OCI-LY7 (cell line): ENCODE results near the gene SRCIN1. TPM values are rescaled to one million over a fixed set of nuclear protein-coding genes. Genes with fewer than 3 reads are reported as not detected.
"Not testable (repeated sequence)": the region's sequence is repeated elsewhere in the genome, so short reads cannot be mapped to it uniquely, and the experiment has no call there.

ENCODE experiments used
- BruUV-seq: library from RNA; stranded (reverse); fragments of 400-500 nt; replicated peaks from 2 replicates; lab custom pipeline; 2021; lab: Mats Ljungman, UMichigan
- CTCF ChIA-PET: fragments of 300-600 bp; sonication (Branson Sonifier 250); formaldehyde crosslinking; loops from one replicate; lab custom pipeline; 2022; ENCODE audit warnings: antibody characterized with exemption; ENCODE audit not compliant: unreplicated experiment; lab: Charles Lee
- POLR2A ChIA-PET: fragments of 300-600 bp; sonication (Branson Sonifier 250); formaldehyde crosslinking; loops from one replicate; lab custom pipeline; 2022; ENCODE audit warnings: antibody characterized with exemption; lab: Charles Lee
- DNase-seq: peaks from one replicate; pipeline ENCODE4 v3.0.0-alpha.2; 2015; ENCODE audit warnings: low spot score
- H2AFZ ChIP-seq: fragments of 200-600 bp; sonication (generic), shearing (Covaris generic); 2 replicates; pipeline ENCODE4 v1.6.1; 2014; ENCODE audit warnings: mild to moderate bottlenecking, antibody characterized with exemption, low read length, moderate library complexity
- H3K27ac ChIP-seq: fragments of 200-600 bp; sonication (generic); 2 replicates; pipeline ENCODE4 v1.5.1; 2014; ENCODE audit warnings: mixed run types, low read depth, mild to moderate bottlenecking, moderate library complexity, low read length, inconsistent platforms; ENCODE audit not compliant: poor library complexity, severe bottlenecking
- H3K36me3 ChIP-seq: fragments of 200-600 bp; sonication (generic); 2 replicates; pipeline ENCODE4 v1.6.1; 2014; ENCODE audit warnings: mild to moderate bottlenecking, antibody characterized with exemption, low read length, moderate library complexity, mixed read lengths; ENCODE audit not compliant: insufficient read depth
- H3K4me1 ChIP-seq: fragments of 200-600 bp; sonication (generic); 2 replicates; pipeline ENCODE4 v1.5.1; 2014; ENCODE audit warnings: mild to moderate bottlenecking, low read length; ENCODE audit not compliant: insufficient read depth, poor library complexity, severe bottlenecking
- H3K4me2 ChIP-seq: fragments of 200-600 bp; sonication (generic); 2 replicates; pipeline ENCODE4 v1.6.1; 2014; ENCODE audit warnings: mild to moderate bottlenecking, low read length
- H3K4me3 ChIP-seq: fragments of 200-600 bp; sonication (generic); 2 replicates; pipeline ENCODE4 v1.5.1; 2014; ENCODE audit warnings: mild to moderate bottlenecking, low read depth, low read length; ENCODE audit not compliant: poor library complexity, severe bottlenecking
- H3K79me2 ChIP-seq: fragments of 200-600 bp; sonication (generic); 2 replicates; pipeline ENCODE4 v1.6.1; 2016; ENCODE audit warnings: low read depth, mild to moderate bottlenecking, low read length, moderate library complexity, mixed read lengths; ENCODE audit not compliant: insufficient read depth
- H3K9me2 ChIP-seq: fragments of 200-600 bp; sonication (generic); 2 replicates; pipeline ENCODE4 v1.6.1; 2016; ENCODE audit warnings: mild to moderate bottlenecking, low read length, mixed read lengths; ENCODE audit not compliant: insufficient read depth
- H3K9me3 ChIP-seq: fragments of 200-600 bp; sonication (generic); 2 replicates; pipeline ENCODE4 v1.6.1; 2014; ENCODE audit warnings: mild to moderate bottlenecking, mixed run types, low read length, mixed read lengths
- H4K20me1 ChIP-seq: fragments of 200-600 bp; sonication (generic); 2 replicates; pipeline ENCODE4 v1.6.1; 2014; ENCODE audit warnings: mild to moderate bottlenecking, antibody characterized with exemption, low read length, moderate library complexity, mixed read lengths; ENCODE audit not compliant: insufficient read depth
- EZH2phosphoT487 ChIP-seq: fragments of 200-600 bp; sonication (generic); IDR thresholded peaks from 2 replicates; pipeline ENCODE4 v1.6.1; 2018; ENCODE audit warnings: low read depth, borderline replicate concordance, mild to moderate bottlenecking, mixed run types, antibody characterized with exemption, low read length, moderate library complexity, mixed read lengths
- intact Hi-C: fragments of 100-400 bp; cut with micrococcal nuclease; formaldehyde crosslinking; loops from one replicate; pipeline ENCODE4 v1.10.0; 2022; ENCODE audit not compliant: unreplicated experiment
- total RNA-seq, 2 experiments: library from RNA; depleted of rRNA in 1 of 2; stranded (reverse); fragments of >200 nt in 1 of 2; shearing (Covaris generic) in 1 of 2; gene quantifications; 2 replicates each; pipeline ENCODE4 v1.2.3, GENCODE V29; 2014 to 2022
- TF ChIP-seq, protein P1 (sequence below): fragments of 200-600 bp; sonication (generic); conservative IDR thresholded peaks from 2 replicates; pipeline ENCODE4 v1.5.1; 2014; ENCODE audit warnings: mild to moderate bottlenecking, antibody characterized with exemption, low read length, moderate library complexity, mixed read lengths

Gene SRCIN1
- total RNA-seq, 2 experiments from 2014 or later, result 1.5 to 4.6 TPM

DNA sequence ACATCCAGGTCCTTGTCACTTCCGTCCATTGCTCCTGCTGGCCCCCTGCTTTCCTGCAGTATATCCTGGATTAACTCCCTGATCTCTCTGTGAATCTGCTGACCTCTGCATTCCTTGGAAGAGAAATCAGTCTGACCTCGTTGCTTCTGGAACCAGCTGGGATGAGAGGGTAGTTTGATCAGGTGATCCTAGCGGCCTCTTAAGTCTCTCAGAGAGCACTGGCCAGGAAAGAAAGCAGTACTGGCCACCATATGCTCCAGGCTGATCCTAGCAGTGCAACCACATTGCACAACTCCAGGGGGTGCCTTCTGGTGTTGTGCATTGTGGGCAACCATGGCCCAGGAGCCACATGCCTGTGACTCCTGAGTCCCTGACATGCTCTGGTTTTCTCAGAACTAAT, 98.3 kb downstream of the SRCIN1 start:
- TF ChIP-seq, protein P1, sequence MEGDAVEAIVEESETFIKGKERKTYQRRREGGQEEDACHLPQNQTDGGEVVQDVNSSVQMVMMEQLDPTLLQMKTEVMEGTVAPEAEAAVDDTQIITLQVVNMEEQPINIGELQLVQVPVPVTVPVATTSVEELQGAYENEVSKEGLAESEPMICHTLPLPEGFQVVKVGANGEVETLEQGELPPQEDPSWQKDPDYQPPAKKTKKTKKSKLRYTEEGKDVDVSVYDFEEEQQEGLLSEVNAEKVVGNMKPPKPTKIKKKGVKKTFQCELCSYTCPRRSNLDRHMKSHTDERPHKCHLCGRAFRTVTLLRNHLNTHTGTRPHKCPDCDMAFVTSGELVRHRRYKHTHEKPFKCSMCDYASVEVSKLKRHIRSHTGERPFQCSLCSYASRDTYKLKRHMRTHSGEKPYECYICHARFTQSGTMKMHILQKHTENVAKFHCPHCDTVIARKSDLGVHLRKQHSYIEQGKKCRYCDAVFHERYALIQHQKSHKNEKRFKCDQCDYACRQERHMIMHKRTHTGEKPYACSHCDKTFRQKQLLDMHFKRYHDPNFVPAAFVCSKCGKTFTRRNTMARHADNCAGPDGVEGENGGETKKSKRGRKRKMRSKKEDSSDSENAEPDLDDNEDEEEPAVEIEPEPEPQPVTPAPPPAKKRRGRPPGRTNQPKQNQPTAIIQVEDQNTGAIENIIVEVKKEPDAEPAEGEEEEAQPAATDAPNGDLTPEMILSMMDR, result no peak
- TF ChIP-seq EZH2phosphoT487, result no peak
- intact Hi-C loops, result no loop called here
- H3K9me2 ChIP-seq, result no peaks in the 10 kb centered on the region
- CTCF ChIA-PET, result interaction anchor here (0.5 kb wide), 1 partner anchor 34 kb away, joined by 3 read pairs; no protein-coding TSS in a partner anchor
- BruUV-seq, result no TSS peak
- no peaks in the 10 kb centered on the region for H3K79me2 ChIP-seq
- POLR2A ChIA-PET, result no interaction called here
- H3K4me1 ChIP-seq, result no peaks in the 10 kb centered on the region
- DNase-seq, result no peak
- H2AFZ ChIP-seq, result no peak overlapping the region
- H3K9me3 ChIP-seq, result no peaks in the 10 kb centered on the region
- H3K4me2 ChIP-seq, result no peak overlapping the region
- no peaks in the 10 kb centered on the region for H4K20me1 ChIP-seq
- no peak overlapping the region for H3K27ac ChIP-seq
- H3K36me3 ChIP-seq, result no peaks in the 10 kb centered on the region
- no peak overlapping the region for H3K4me3 ChIP-seq

DNA sequence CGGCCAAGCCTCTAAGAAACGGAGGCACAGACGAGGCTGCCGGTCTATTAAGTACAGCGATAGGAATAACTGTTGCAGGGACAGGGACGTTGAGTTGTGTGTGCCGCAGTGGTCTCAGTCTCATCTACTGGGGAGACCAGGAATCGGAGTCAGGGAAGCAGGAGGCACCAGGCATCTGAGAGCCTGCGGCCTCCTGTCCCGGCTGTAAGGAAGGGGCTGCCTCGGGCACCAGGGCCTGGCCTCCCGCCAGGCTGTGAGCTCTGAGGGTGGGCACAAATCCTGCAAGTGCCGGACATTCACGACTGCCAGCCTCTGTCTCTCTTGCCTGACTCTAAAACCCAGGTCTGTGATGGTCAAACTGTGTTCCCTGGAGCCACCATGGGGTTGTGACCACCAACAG, 101.5 kb downstream of the SRCIN1 start:
- no TSS peak for BruUV-seq
- Histone ChIP-seq H3K4me3 (no peak overlapping the region), H2AFZ (no peak overlapping the region), H3K79me2 (no peaks in the 10 kb centered on the region), H3K4me2 (no peak overlapping the region), H3K9me2 (no peaks in the 10 kb centered on the region), H3K36me3 (no peaks in the 10 kb centered on the region), H3K4me1 (no peaks in the 10 kb centered on the region), H3K9me3 (no peaks in the 10 kb centered on the region), H3K27ac (no peak overlapping the region), H4K20me1 (no peaks in the 10 kb centered on the region)
- TF ChIP-seq, protein P1, result no peak
- no peak for TF ChIP-seq EZH2phosphoT487
- no peak for DNase-seq
- intact Hi-C loops, result no loop called here
- ChIA-PET CTCF (interaction anchor here (0.6 kb wide), 1 partner anchor 41 kb away, joined by 3 read pairs; no protein-coding TSS in a partner anchor), POLR2A (no interaction called here)

DNA sequence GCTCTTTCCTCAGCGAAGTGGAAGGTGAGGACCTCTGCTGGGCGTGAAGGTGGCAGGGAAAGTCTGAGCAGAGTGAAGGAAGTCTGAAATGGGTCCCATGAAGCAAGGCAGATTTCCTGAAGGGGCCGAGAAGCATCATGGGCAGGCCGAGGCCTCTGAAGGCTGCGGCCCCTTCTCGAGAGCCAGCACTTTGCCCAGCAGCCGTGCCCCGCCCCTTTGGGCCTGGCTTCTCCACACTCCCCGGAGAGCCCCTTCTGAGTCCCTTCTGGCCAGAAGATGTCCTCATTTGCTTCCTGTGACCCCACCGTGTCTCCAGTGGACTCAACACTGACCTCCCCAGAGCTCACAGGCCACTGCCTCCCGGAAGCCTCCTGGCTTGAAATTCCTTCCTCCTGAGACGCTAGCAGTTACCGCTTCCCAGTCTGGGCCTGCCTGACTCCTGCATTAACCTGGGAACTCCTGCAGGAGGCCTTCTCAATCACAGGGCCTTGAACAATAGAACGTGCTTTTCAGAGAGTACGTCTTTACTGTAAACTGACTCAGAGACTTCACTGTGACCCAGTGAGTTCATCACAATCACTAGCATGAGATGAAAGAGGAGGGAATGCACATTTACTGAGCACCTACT, 102.4 kb downstream of the SRCIN1 start:
- H4K20me1 ChIP-seq, H3K4me1 ChIP-seq, H3K9me3 ChIP-seq, H3K36me3 ChIP-seq, H2AFZ ChIP-seq, BruUV-seq, H3K9me2 ChIP-seq, DNase-seq, H3K4me3 ChIP-seq, H3K79me2 ChIP-seq, CTCF ChIA-PET, intact Hi-C loops, H3K4me2 ChIP-seq, H3K27ac ChIP-seq, POLR2A ChIA-PET: not testable (repeated sequence)

- CTCF ChIA-PET, H3K79me2 ChIP-seq, POLR2A ChIA-PET, H3K4me1 ChIP-seq, DNase-seq, BruUV-seq, H3K36me3 ChIP-seq, H4K20me1 ChIP-seq, H3K9me3 ChIP-seq, H3K4me3 ChIP-seq, H3K27ac ChIP-seq, H3K9me2 ChIP-seq, H3K4me2 ChIP-seq, intact Hi-C loops, H2AFZ ChIP-seq: not testable (repeated sequence)
Measured at GRCh38 chr17:38501718-38502117, 104.0 kb downstream of the SRCIN1 start.

DNA sequence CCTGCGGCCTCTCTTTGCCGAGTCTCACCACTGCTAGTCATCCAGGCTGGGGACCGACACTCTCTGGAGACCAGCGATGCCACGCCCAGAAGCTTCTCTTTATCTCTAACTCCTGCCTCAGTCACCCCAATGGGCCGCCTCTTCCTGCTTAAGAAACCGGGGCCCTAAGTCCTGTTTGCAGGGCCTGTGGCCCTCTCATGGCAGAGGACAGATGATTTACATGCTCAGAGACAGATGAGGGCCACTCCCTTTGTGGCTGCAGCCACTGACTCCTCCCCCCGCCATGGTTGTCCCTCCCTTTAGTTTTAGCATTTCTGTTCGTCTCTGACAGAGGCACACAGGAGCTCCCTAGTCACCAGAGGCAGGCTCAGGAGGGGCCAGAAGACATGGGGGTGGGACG, 106.5 kb downstream of the SRCIN1 start:
- intact Hi-C loops, H3K9me2 ChIP-seq, H2AFZ ChIP-seq, H3K79me2 ChIP-seq, H3K9me3 ChIP-seq, H3K36me3 ChIP-seq, H3K4me2 ChIP-seq, H3K4me1 ChIP-seq, H4K20me1 ChIP-seq, POLR2A ChIA-PET, H3K27ac ChIP-seq, DNase-seq, H3K4me3 ChIP-seq, BruUV-seq, CTCF ChIA-PET: not testable (repeated sequence)
